ENCODE measurements around the gene SEMA3B.

DNA sequence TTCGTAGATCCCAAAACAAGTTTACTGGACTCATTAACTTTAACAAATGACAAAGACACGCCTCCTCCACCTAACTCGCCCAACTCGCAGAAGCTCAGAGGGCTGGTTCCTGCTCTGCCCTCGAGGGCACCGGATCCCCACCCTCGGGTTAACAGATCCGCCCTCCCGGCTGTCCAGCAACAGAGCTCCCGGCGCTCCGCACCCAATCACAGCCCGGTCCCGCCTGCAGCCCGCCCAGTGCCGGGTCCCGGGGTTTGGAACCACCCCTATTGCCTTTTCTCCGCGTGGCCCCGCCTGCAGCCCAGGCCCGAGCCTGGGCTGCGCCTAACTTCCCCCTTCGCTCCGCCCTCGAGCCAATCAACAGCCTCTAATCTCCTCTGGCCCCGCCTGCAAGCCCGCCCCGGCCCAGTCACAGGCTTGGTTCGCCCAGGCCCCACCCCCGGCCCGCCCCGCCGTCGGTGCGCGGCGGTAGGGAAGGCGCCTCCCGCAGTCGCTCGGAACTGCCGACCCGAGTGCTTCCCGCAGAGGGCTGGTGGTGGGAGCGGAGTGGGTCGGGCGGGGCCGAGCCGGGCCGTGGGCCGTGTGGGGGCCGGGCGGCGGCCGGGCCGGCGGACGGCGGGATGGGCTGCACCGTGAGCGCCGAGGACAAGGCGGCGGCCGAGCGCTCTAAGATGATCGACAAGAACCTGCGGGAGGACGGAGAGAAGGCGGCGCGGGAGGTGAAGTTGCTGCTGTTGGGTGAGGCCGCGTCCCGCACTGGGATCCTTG, 33.0 kb upstream of the SEMA3B start, which contains the start of gene GNAI2:
- TF ChIP-seq, protein P1, sequence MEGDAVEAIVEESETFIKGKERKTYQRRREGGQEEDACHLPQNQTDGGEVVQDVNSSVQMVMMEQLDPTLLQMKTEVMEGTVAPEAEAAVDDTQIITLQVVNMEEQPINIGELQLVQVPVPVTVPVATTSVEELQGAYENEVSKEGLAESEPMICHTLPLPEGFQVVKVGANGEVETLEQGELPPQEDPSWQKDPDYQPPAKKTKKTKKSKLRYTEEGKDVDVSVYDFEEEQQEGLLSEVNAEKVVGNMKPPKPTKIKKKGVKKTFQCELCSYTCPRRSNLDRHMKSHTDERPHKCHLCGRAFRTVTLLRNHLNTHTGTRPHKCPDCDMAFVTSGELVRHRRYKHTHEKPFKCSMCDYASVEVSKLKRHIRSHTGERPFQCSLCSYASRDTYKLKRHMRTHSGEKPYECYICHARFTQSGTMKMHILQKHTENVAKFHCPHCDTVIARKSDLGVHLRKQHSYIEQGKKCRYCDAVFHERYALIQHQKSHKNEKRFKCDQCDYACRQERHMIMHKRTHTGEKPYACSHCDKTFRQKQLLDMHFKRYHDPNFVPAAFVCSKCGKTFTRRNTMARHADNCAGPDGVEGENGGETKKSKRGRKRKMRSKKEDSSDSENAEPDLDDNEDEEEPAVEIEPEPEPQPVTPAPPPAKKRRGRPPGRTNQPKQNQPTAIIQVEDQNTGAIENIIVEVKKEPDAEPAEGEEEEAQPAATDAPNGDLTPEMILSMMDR (IDR thresholded peaks at IDR 0.05): no peak
- peak in 2 of 3 donors; percentile 30 to 64 for TF ChIP-seq POLR2AphosphoS5 (IDR thresholded peaks at IDR 0.05)
